ENCODE data around the gene RAB43.

DNA sequence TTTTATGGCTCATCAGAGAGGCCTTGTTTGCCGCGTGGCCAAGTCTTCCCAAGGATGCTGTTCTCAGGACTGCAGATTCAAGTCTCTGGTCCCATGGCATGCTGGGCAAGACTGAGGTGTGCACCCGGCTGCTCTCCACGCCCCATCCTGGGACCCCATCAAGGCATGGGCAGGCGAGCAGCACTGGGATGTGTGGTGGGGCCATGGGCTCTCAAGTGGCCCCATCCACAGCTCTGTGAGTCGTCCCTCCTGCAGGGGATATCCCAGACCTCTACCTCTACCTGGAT, 74.1 kb downstream of the RAB43 start:
- TF ChIP-seq RAD21 (IDR thresholded peaks at IDR 0.05; ENCODE audit: low read depth) (no peak), POLR2A (IDR thresholded peaks at IDR 0.05; ENCODE audit: borderline replicate concordance, extremely low read depth, insufficient read depth, insufficient read length) (no peak), POLR2AphosphoS5 (IDR thresholded peaks at IDR 0.05; ENCODE audit: low read depth, low read length) (no peak), CTCF (IDR thresholded peaks at IDR 0.05 in 2 of 3, conservative IDR thresholded peaks at IDR 0.05 in 1 of 3; ENCODE audit: borderline replicate concordance in 1 of 3, insufficient read depth in 1 of 3, low read depth in 2 of 3, low read length in 2 of 3) (no peak), EZH2 (IDR thresholded peaks at IDR 0.05) (no peak), SIN3A (IDR thresholded peaks at IDR 0.05; ENCODE audit: low read depth) (no peak)
- TF ChIP-seq, protein P1, sequence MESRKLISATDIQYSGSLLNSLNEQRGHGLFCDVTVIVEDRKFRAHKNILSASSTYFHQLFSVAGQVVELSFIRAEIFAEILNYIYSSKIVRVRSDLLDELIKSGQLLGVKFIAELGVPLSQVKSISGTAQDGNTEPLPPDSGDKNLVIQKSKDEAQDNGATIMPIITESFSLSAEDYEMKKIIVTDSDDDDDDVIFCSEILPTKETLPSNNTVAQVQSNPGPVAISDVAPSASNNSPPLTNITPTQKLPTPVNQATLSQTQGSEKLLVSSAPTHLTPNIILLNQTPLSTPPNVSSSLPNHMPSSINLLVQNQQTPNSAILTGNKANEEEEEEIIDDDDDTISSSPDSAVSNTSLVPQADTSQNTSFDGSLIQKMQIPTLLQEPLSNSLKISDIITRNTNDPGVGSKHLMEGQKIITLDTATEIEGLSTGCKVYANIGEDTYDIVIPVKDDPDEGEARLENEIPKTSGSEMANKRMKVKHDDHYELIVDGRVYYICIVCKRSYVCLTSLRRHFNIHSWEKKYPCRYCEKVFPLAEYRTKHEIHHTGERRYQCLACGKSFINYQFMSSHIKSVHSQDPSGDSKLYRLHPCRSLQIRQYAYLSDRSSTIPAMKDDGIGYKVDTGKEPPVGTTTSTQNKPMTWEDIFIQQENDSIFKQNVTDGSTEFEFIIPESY (IDR thresholded peaks at IDR 0.05; ENCODE audit: extremely low read depth, insufficient replicate concordance, low read length), result no peak
